ENCODE measurements around the gene RAC2. TPM values are rescaled to one million over a fixed set of nuclear protein-coding genes. Genes with fewer than 3 reads are reported as not detected.

Gene RAC2
- total and polyA plus RNA-seq, 5 donors from 2014 or later, result 537 to 1,162 (median 922) TPM

GRCh38 chr22:37184380-37184755 lies 59.7 kb downstream of the RAC2 start:
- no peaks in the 10 kb centered on the region for H3K27me3 Mint-ChIP-seq
- ATAC-seq (ENCODE audit: low read depth in 2 of 2), result no peak
- H3K4me3 Mint-ChIP-seq, result peak overlapping the region in 1 of 4 donors; percentile 47
- Histone ChIP-seq H3K36me3 (ENCODE audit: control insufficient read depth, insufficient read depth, low read length) (no peaks in the 10 kb centered on the region), H3K27me3 (ENCODE audit: control insufficient read depth, insufficient read depth, low read length) (no peaks in the 10 kb centered on the region), H3K4me3 (ENCODE audit: low read depth, low read length) (no peak overlapping the region), H3K27ac (ENCODE audit: insufficient read depth, low read length, poor library complexity, severe bottlenecking) (no peak overlapping the region), H3K9me3 (ENCODE audit: control insufficient read depth in 2 of 2, low read length in 2 of 2) (no peaks in the 10 kb centered on the region), H3K4me1 (ENCODE audit: control insufficient read depth, insufficient read depth, low read length, poor library complexity, severe bottlenecking) (peaks cover 66% of the 10 kb centered on the region)
- no peaks in the 10 kb centered on the region for H3K9me3 Mint-ChIP-seq
- peaks cover 2% of the 10 kb centered on the region for H3K36me3 Mint-ChIP-seq
- H3K27ac Mint-ChIP-seq, result peak overlapping the region in 1 of 3 donors; percentile 73
- H3K4me1 Mint-ChIP-seq, result peaks cover 15 to 85% (median 44%) of the 10 kb centered on the region in 4 donors
- no peak for DNase-seq

DNA sequence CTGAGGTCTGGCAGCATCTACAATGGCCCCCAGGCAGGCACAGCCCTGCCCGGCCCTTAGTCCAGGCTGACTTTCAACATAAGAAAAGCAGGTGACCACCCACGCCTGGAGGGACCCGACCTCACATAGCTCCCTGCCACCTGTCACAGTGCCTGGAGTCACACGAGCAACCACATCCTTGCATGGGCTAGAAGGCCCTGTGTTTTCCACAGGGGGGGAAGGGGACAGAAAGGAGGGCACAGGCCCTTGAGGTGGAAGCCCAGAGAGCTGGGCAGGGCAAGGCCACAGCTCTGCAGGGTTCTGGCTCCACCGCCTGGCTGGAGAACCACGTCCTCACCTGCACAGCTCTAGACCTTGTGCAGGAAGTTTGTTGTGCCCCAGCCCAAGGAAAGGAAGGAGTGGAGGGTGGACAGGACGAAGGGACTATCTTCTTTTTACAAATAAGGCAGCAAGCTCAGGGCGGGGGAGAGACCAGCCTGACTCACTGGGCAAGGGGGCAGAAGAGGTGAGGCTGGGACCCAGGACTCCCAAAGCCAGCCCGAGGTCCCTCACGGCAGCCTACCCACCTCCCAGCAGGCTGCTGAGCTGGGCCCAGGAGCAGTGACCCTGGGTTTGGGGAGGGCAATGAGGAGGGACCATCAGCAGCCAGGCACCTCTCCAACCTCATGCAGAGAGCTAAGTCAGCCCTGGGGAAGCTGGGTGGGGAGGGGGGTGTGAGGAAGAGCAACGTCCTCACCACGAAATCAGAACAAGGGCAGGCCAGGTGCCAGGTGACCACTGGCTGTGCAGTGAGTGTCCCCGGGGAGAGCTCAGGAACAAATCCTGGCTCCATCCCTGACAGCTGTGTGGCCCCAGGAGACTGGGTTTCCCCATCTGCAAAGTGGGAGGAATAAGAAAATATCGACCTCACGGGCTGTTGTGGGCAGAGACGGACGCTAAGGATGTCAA lies 60.4 kb downstream of the RAC2 start:
- Histone ChIP-seq H3K4me1 (ENCODE audit: control insufficient read depth, insufficient read depth, low read length, poor library complexity, severe bottlenecking) (peaks cover 60% of the 10 kb centered on the region), H3K27me3 (ENCODE audit: control insufficient read depth, insufficient read depth, low read length) (no peaks in the 10 kb centered on the region), H3K27ac (ENCODE audit: insufficient read depth, low read length, poor library complexity, severe bottlenecking) (peak overlapping the region; percentile 57), H3K9me3 (ENCODE audit: control insufficient read depth in 2 of 2, low read length in 2 of 2) (no peaks in the 10 kb centered on the region), H3K36me3 (ENCODE audit: control insufficient read depth, insufficient read depth, low read length) (no peaks in the 10 kb centered on the region), H3K4me3 (ENCODE audit: low read depth, low read length) (no peak overlapping the region)
- Mint-ChIP-seq H3K9me3 (no peaks in the 10 kb centered on the region), H3K4me3 (peak overlapping the region; percentile 43 to 81 (median 76)), H3K27ac (peak overlapping the region; percentile 86 to 87 (median 87)), H3K4me1 (peaks cover 12 to 79% (median 37%) of the 10 kb centered on the region in 4 donors), H3K36me3 (no peaks in the 10 kb centered on the region), H3K27me3 (no peaks in the 10 kb centered on the region)
- DNase-seq (peak in 1 of 3 donors; percentile 64), ATAC-seq (ENCODE audit: low read depth in 2 of 2) (peak; percentile 4 to 7)

DNA sequence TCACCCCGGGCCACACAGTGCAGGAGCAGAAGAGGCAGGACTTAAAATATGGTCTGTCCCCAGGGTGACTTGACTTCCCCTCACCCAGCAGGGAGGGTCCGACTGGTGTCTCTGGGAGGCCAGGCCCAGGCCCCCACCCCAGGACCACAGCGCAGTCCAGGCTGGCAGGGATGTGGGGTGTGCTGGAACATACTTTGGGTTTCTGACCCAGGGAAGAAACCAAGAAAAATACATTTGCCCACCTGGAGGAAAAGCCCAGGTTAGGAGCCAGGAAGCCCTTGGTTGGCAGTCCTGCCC lies 61.2 kb downstream of the RAC2 start:
- no peak for ATAC-seq (ENCODE audit: low read depth in 2 of 2)
- H3K4me1 Mint-ChIP-seq, result peaks cover 9 to 75% (median 36%) of the 10 kb centered on the region in 4 donors

GRCh38 chr22:37182101-37182948 lies 61.7 kb downstream of the RAC2 start:
- H3K27me3 ChIP-seq (ENCODE audit: control insufficient read depth, insufficient read depth, low read length), result no peaks in the 10 kb centered on the region
- H3K9me3 Mint-ChIP-seq, result no peaks in the 10 kb centered on the region
- peaks cover 50% of the 10 kb centered on the region for H3K4me1 ChIP-seq (ENCODE audit: control insufficient read depth, insufficient read depth, low read length, poor library complexity, severe bottlenecking)
- H3K4me1 Mint-ChIP-seq, result peaks cover 9 to 75% (median 40%) of the 10 kb centered on the region in 4 donors
- H3K36me3 Mint-ChIP-seq, result no peaks in the 10 kb centered on the region
- H3K27ac Mint-ChIP-seq, result peak overlapping the region in 1 of 3 donors; percentile 87
- H3K36me3 ChIP-seq (ENCODE audit: control insufficient read depth, insufficient read depth, low read length), result no peaks in the 10 kb centered on the region
- no peaks in the 10 kb centered on the region for H3K9me3 ChIP-seq (ENCODE audit: control insufficient read depth in 2 of 2, low read length in 2 of 2)
- peak overlapping the region in 1 of 4 donors; percentile 77 for H3K4me3 Mint-ChIP-seq
- H3K27ac ChIP-seq (ENCODE audit: insufficient read depth, low read length, poor library complexity, severe bottlenecking), result no peak overlapping the region
- no peak for ATAC-seq (ENCODE audit: low read depth in 2 of 2)
- H3K27me3 Mint-ChIP-seq, result no peaks in the 10 kb centered on the region
- no peak overlapping the region for H3K4me3 ChIP-seq (ENCODE audit: low read depth, low read length)
- no peak for DNase-seq

More for the DNA sequence above, 61.2 kb downstream of the RAC2 start:
- Mint-ChIP-seq H3K36me3 (no peaks in the 10 kb centered on the region), H3K9me3 (no peaks in the 10 kb centered on the region), H3K4me3 (no peak overlapping the region), H3K27ac (peak overlapping the region; percentile 9 to 87 (median 87)), H3K27me3 (no peaks in the 10 kb centered on the region)
- Histone ChIP-seq H3K9me3 (ENCODE audit: control insufficient read depth in 2 of 2, low read length in 2 of 2) (no peaks in the 10 kb centered on the region), H3K27ac (ENCODE audit: insufficient read depth, low read length, poor library complexity, severe bottlenecking) (peak overlapping the region; percentile 57), H3K4me1 (ENCODE audit: control insufficient read depth, insufficient read depth, low read length, poor library complexity, severe bottlenecking) (peaks cover 52% of the 10 kb centered on the region), H3K36me3 (ENCODE audit: control insufficient read depth, insufficient read depth, low read length) (no peaks in the 10 kb centered on the region), H3K4me3 (ENCODE audit: low read depth, low read length) (no peak overlapping the region), H3K27me3 (ENCODE audit: control insufficient read depth, insufficient read depth, low read length) (no peaks in the 10 kb centered on the region)
- DNase-seq, result no peak

GRCh38 chr22:37181681-37182080 lies 62.4 kb downstream of the RAC2 start:
- DNase-seq, result no peak
- Mint-ChIP-seq H3K27me3 (no peaks in the 10 kb centered on the region), H3K4me3 (peak overlapping the region in 2 of 4 donors; percentile 43 to 77), H3K9me3 (no peaks in the 10 kb centered on the region), H3K4me1 (peaks cover 7 to 75% (median 44%) of the 10 kb centered on the region in 4 donors), H3K36me3 (peaks cover 1% of the 10 kb centered on the region), H3K27ac (peak overlapping the region; percentile 60 to 78 (median 66))
- Histone ChIP-seq H3K4me3 (ENCODE audit: low read depth, low read length) (no peak overlapping the region), H3K36me3 (ENCODE audit: control insufficient read depth, insufficient read depth, low read length) (no peaks in the 10 kb centered on the region), H3K4me1 (ENCODE audit: control insufficient read depth, insufficient read depth, low read length, poor library complexity, severe bottlenecking) (peaks cover 50% of the 10 kb centered on the region), H3K9me3 (ENCODE audit: control insufficient read depth in 2 of 2, low read length in 2 of 2) (no peaks in the 10 kb centered on the region), H3K27me3 (ENCODE audit: control insufficient read depth, insufficient read depth, low read length) (no peaks in the 10 kb centered on the region), H3K27ac (ENCODE audit: insufficient read depth, low read length, poor library complexity, severe bottlenecking) (no peak overlapping the region)
- no peak for ATAC-seq (ENCODE audit: low read depth in 2 of 2)

DNA sequence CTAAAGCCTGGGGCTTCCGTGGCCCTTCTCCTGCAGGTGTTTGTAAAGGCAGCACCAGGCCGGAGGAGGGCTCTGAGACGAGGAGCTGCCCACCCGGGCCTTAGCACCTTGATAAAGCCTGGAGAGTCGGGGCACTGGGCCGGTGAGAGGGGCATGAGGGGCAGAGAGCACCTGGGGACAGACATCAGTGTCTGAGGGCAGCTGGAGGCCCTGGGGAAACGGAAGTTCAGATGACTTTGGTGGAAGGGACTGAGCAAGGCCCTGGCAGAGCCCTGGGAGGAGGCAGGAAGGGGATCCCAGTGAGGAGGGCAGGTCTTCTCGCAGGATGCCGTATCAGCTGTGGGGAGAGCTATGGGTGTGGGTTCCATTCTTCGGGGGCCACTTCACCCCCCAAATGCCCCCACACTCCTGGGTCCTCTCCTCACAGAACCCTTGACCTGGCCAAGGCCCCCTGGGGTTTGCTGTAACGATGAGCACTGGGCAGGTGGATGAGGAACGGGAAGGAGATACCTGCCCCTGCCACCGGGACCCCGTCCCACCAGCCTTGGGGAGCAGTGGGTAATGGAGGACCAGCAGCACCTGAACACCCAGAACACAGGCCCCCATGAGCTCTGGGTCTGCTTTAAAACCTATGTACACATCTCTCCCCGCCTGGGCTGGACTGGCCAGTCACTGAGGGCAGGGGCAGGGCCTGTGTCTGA lies 63.4 kb downstream of the RAC2 start:
- Histone ChIP-seq H3K4me3 (ENCODE audit: low read depth, low read length) (no peak overlapping the region), H3K36me3 (ENCODE audit: control insufficient read depth, insufficient read depth, low read length) (no peaks in the 10 kb centered on the region), H3K9me3 (ENCODE audit: control insufficient read depth in 2 of 2, low read length in 2 of 2) (no peaks in the 10 kb centered on the region), H3K27me3 (ENCODE audit: control insufficient read depth, insufficient read depth, low read length) (no peaks in the 10 kb centered on the region), H3K27ac (ENCODE audit: insufficient read depth, low read length, poor library complexity, severe bottlenecking) (no peak overlapping the region), H3K4me1 (ENCODE audit: control insufficient read depth, insufficient read depth, low read length, poor library complexity, severe bottlenecking) (peaks cover 50% of the 10 kb centered on the region)
- Mint-ChIP-seq H3K4me1 (peaks cover 0 to 75% (median 45%) of the 10 kb centered on the region in 4 donors), H3K9me3 (no peaks in the 10 kb centered on the region), H3K27me3 (no peaks in the 10 kb centered on the region), H3K4me3 (peak overlapping the region in 3 of 4 donors; percentile 35 to 77 (median 38)), H3K36me3 (peaks cover 6% of the 10 kb centered on the region), H3K27ac (peak overlapping the region in 2 of 3 donors; percentile 56 to 96)
- ATAC-seq (ENCODE audit: low read depth in 2 of 2) (no peak), DNase-seq (no peak)

Data from CD4-positive, CD25-positive, alpha-beta regulatory T cell (primary cell).